ENCODE results near the gene NPHS1.
"Not testable (repeated sequence)": the region's sequence is repeated elsewhere in the genome, so short reads cannot be mapped to it uniquely, and the experiment has no call there.

NPHS1 gene, protein sequence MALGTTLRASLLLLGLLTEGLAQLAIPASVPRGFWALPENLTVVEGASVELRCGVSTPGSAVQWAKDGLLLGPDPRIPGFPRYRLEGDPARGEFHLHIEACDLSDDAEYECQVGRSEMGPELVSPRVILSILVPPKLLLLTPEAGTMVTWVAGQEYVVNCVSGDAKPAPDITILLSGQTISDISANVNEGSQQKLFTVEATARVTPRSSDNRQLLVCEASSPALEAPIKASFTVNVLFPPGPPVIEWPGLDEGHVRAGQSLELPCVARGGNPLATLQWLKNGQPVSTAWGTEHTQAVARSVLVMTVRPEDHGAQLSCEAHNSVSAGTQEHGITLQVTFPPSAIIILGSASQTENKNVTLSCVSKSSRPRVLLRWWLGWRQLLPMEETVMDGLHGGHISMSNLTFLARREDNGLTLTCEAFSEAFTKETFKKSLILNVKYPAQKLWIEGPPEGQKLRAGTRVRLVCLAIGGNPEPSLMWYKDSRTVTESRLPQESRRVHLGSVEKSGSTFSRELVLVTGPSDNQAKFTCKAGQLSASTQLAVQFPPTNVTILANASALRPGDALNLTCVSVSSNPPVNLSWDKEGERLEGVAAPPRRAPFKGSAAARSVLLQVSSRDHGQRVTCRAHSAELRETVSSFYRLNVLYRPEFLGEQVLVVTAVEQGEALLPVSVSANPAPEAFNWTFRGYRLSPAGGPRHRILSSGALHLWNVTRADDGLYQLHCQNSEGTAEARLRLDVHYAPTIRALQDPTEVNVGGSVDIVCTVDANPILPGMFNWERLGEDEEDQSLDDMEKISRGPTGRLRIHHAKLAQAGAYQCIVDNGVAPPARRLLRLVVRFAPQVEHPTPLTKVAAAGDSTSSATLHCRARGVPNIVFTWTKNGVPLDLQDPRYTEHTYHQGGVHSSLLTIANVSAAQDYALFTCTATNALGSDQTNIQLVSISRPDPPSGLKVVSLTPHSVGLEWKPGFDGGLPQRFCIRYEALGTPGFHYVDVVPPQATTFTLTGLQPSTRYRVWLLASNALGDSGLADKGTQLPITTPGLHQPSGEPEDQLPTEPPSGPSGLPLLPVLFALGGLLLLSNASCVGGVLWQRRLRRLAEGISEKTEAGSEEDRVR (N-terminal part only)

DNA sequence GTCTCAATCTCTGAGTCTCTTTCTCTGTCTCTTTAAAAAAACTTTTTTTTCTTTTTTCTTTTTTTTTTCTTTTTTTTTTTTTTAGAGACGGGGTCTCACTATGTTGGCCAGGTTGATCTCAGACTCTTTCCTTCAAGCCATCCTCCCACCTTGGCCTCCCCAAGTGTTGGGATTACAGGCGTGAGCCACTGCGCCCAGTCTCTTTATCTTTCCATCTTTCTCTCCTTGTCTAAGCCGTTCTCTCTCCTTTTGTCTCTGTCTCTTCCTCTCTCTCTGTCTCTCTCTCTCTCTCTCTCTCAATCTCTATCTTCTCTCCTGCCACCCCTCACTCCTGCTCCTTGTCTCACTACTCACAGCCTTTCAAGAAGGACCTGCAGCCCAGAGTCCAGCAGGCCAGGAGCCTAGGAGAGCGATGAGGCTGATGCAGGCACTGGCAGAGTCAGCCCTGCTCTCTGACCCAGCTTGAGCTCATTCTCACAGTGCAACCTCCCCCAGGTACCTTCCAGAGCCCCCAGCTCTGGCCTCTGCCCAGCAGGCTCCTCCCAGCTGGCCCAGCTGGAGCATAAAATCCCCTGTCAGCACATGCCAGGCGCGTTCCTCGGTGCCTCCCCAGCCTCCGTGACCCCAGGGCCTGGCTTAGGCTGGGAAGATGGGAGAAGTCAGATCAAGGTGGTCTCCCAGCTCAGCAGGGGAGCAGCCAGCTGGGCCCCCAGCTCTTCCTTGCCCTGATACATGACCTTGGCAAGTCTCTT lies at the start of gene NPHS1:
Gene NPHS1, minus strand, starts transcription at position 476 of the 752 bp plus-strand sequence. CDS start 667 bp downstream, outside the sequence.
- DNase-seq: no peak

DNA sequence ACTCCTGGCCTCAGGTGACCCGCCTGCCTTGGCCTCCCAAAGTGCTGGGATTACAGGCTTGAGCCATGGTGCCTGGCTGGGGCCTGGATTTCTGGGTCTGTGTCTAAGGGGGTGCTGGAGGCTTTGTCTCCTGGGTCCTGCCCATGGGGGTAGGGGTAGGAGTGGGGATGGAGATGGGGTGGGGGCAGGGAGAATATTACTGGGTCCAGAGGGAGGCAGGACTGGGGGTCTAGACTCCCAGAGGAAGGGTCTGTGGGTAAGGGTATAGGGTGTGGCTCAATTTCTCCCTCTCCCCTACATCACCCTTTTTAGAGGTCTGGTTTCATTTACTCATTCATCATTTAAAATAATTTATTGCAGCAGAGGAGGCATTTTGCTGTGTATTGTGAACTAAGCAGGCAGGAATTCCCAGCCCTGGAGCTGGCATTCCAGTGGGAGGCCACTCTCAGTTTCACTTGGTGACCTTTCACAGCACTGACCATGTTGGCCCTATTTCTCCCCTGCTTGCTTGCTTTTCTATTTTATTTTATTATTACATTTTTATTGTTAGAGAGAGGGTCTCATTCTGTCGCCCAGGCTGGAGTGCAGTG lies 48.8 kb upstream of the NPHS1 start:
- DNase-seq: no peak

DNA sequence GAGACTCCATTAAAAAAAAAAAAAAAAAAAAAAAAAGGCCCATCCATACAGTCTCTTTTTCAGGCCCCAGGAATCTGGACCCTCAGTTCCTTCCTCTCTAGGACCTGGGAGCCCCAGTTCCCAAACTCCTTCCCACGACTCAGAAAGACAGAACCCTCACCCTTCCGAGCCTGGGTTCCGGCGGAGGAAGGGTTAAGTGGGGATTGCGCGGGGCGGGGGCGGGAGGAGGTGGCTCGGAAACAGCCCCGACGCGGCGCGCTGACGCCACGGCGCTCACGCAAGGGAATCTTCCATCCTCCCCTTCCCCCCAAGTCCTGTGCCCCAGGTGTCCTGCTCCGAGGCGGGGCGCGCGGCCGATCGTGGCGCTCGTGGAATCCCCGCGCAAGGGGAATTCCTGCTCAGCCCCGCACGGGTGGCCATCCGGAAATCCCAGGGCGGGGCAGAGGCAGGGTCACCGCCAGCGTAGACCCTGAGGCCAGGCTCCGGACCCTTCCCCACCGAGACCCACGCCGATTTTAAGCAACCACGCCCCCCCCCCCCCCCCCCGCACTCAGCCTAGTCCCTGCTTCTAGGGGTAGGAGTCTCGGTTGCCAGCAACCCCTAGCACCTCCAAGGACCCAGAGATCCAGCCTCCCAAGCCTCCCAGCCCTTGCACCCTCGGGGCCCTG lies 47.4 kb upstream of the NPHS1 start:
- DNase-seq: peak in 10 of 14 donors; percentile 27 to 82 (median 52)

DNA sequence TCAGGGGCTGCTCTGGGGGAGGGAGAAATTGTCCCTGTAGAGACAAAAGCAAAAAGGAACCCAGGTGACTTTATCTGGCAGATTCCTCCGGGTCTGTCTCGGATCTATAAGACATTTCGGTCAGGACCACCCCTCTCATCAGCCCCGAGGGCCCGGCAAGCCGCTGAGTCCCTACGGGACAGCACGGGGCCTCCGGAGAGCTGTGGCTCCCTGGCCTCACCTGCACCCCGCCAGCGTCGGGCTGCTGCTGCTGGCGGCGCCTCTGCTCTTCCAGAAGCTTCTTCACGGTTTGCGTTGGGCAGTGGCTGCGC lies 46.1 kb upstream of the NPHS1 start:
- DNase-seq: no peak

DNA sequence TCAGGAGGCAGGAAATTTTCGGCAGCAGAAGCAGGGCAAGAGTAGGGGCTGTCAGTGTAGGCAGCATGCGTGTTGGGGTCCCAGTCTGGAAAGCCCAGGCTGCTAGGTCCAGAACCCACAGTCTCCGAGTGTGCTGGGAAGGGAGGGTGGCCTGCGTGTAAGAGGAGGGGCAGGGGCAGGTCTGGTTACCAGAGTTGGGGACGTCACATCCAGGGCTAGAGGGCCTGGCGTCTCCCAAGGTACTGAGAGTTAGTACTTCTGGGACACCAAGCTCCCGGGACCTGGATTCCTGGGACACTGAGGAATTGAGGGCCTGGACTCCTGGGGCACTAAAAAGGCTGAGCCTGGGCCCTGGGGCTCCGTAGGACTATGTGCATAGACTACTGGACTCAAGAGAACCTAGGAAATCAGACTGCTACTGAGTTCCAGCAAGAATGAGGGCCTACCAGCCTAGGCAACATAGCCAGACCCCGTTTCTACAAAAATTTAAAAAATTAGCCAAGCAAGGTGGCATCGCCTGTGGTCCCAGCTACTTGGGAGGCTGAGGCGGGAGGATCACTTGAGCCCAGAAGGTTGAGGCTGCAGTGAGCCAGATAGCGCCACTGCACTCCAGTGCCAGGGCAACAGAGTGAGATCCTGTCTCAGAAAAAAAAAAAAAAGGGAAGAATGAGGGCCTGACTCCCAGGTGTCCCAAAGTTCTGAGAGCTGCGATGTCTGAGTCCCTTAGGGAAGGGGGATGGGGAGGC lies 45.6 kb upstream of the NPHS1 start:
- DNase-seq: no peak

DNA sequence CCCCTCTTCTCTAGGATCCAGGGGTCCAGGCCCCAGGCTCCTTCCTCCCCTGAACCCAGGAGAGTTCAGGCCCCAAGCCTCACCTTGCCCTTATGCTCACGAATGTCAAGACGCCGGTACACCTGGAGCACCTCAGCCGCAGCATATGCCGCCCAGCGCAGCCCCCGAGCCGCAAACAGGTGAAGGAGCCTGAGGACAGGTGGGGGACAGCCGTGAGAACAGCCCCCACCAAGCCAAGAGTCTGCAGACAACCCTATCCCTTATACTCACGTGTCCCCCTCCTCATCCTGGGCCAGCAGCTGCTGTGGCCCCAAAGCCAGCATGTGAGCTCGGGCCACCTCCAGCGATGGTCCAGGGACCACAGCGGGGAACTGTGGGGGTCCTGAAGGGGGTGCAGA lies 44.3 kb upstream of the NPHS1 start:
- DNase-seq: no peak

DNA sequence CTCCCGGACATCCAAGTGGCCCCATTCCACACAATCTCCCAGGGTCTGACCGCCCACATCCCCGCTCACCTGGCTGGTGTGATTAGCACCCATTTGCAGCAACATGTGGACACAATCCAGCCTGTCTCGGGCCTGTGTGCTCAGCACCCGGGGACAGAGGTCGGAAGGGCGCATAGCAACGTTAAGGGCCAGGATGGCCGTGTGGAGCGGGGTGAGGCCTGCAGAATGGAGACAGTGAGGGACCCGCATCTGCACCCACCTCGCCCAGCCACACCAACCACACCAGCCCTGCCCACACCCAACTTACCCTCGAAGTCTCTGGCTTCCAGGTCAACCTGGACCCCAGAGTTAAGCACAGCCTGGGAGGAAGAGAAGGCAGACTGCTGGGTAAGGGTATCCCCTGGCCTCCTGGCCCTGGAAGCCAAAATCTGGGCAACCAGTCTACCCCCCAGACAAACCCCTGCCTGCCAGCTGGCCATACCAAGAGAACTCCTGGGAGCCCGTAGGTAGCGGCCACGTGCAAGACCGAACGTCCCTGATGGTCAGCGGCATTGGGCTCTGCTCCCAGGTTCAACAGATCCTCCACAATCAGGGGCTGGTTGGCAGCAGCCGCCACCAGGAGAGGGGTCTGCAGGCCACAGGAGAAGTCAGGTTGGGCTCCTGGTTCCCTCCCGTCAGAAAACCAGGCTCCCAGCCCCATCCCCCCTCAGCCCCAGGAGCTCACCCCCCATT lies 43.8 kb upstream of the NPHS1 start:
- DNase-seq: no peak

DNA sequence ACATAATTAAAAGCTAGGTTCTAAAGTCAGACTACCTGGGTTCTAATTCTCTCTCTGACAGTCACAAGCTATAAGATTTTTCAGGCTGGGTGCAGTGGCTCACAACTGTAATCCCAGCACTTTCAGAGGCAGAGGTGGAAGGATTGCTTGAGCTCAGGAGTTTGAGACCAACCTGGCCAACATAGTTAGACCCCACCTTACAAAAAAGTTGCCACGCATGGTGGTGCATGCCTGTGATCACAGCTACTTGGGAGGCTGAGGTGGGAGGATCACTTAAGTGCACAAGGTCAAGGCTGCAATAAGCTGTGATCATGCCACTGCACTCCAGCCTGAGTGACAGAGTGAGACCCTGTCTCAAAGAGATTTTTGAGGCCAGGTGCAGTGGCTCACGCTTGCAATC lies 42.0 kb upstream of the NPHS1 start:
- DNase-seq: no peak

DNA sequence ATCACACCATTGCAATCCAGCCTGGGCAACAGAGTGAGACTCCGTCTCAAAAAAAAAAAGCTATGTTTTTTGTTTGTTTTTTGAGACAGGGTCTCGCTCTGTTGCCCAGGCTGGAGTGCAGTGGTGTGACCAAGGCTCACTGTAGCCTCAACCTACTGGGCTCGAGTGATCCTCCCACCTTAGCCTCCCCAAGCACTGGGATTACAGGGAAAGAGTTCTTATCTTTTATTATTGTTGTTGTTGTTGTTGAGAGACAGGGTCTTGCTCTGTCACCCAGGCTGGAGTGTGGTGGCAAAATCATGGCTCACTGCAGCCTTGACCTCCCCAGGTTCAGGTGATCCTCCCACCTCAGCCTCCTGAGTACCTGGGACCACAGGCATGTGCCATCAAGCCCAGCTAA lies 39.5 kb upstream of the NPHS1 start:
- not testable (repeated sequence) for DNase-seq

DNA sequence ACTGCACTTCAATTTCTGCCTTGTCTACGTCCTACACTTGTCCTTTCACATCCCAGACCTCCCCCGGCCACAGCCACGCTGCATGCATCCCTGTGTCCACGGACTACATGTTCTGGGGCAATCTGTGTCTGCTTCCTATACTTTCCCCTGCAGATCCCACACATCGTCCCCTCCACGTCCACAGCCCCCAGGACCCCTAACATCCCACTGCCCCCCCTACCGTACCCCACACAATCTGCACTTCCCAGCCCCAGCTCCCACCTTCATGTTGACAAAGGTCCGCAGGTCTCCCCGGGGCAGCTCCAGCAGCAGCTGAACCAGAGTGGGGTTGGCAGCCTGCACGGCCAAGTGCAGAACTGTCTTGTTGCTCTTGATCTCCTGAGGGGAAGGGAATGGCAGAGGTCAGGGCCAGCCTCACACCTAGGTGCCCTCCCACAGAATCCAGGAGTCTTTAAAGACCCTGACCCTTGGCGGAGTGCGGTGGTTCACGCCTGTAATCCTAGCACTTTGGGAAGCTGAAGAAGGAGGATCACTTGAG lies 37.9 kb upstream of the NPHS1 start:
- DNase-seq: no peak

DNA sequence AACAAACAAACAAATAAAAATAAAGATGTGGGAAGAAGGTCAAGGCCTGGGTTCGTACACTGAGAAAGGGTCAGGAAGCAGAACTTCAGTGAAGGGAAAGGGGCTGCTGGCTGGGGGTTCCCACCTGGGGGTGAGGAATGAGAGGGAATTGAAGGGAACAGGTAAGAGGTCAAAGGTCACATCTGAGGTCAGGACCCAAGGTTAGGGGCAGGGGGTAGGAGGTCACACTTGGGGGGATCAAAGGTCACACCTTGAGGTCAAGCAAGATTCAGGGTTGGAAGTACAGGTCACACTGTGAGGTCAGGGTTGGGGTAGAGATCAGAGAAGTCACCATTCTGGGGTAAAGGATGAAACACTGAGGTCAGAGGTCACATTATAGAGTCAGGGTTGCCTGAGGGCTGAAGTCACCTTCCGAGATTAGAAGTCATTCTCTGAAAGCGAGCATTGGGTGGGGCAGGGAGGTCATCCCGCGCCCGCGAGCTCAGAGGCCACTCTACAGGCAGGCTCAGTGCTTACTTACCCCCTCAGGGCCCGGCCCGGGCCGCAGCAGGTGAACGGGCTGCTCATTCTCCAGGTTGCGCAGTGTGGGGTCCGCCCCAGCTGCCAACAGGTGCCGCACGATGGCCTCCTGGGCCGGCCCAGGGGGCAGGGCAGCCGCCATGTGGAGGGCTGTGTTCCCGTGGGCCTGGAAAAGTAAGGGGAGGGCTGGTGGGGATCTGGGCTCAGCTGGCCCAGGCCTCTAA lies 37.2 kb upstream of the NPHS1 start:
- DNase-seq: no peak

DNA sequence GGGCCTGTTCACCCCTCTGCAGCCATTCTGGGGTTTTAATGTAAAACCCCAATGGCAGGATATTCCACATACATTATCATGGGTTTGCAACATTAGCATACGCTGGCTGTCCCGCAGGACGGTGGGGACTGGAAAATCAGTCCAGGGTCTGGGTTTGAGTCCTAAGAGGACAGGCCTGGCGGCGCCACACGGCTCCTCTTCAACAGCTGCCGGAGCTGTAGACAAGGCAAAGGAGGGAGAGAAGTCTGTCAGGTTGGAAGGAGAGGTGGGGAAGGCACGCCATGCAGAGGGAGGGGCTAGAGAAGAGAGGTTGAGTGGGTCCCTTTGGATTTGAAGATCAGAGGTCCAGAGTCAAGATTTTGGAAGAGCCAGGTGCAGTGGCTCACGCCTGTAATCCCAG lies 36.1 kb upstream of the NPHS1 start:
- DNase-seq: no peak

DNA sequence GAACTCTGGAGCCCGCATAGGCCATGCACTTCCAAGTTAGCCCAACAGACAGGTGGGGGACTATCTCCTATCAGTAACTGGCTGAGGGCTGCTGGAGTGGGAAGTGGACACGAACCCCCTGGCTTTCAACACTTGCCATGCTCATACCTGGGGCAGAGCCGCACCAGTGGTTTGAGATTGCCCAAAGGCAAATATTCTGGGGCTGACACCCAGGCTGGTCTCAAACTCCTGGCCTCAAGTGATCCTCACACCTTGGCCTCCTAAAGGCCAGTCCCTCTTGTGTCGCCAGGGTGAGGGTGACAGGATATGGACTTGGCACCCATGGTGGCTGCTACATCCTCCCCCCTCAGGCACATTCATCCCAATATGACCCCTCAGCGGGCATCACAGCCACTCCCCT lies 34.9 kb upstream of the NPHS1 start:
- no peak for DNase-seq

DNA sequence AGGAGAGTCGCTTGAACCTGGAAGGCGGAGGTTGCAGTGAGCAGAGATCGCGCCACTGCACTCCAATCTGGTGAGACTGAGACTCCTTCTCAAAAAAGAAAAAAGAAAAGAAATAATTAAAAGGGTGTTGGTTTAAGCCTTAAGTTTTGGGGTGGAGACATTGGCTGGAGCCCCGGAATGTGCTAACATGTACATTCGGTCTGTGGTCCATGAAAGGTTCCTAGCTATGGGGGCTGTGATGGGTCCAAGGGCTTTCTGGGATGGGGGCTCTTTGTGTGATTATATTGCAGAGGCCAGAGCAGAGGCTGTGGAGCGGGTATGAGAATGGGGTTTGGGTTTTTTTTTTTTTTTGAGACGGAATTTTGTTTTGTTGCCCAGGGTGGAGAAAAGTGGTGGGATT lies 33.6 kb upstream of the NPHS1 start:
- DNase-seq: no peak

DNA sequence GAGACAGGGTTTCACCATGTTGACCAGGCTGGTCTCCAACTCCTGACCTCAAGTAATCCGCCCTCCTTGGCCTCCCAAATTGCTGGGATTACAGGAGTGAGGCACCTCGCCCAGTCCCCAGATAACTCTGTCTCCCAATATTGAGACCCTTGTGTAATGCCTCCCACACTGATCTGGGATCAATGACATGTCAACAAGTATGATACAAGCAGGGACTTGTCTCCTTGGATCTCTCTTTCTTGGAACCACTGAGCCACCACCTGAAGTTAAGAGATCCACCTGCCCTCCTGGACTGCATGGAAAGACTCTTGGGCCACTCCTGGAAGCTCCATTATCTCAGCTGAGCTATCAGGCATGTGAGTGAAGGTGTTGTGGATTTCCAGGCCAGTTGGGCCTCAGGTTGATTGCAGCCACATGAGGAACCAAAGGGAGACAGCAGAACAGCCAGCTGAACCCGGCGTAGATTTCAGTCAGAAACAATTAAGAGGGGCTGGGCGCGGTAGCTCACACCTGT lies 33.0 kb upstream of the NPHS1 start:
- DNase-seq: no peak

DNA sequence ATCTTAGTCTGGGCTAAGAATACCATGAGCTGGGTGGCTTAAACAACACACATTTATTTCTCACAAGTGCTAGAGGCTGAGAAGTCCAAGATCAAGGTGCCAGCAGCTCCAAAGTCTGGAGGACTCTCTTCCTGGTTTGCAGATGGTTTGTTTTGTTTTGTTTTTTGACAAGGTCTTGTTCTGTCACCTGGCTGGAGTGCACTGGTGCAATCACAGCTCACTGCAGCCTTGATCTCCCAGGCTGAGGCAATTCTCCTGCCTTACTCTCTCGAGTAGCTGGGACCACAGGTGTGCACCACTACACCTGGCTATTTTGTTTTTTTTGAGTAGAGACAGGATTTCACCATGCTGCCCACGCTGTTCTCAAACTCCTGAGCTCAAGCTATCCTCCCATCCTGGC lies 31.6 kb upstream of the NPHS1 start:
- no peak for DNase-seq

DNA sequence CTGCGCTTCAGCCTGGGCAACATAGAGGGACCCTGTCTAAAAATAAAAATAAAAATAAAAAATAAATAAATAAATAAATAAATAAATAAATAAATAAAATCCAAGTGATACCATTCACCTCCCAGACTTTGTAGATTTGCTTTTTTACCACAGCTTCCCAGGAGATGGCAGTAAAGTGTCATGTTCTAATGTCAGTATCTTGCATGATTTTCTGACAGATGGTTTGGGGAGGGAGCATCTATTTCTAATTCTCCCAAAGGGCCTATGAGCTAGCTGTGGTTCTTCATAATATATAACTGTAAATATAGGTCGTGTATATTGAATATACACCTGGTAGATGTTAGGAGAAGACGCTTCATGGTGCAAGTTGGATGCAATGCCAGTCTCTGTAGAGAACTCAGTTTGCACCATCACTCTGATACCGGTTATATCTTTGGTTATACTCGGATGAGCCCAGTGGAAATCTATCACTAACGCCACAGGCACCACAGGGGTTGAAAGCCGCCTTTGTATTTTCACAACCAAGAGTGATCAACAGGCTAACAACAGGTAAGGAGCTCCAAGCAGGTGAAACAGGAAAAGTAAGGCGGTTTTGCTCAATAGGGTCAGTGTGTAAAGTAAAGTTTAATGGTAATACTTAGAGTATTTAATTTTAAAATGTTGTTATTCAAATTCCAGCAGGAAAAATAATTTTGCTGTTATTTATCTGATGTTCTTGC lies 30.0 kb upstream of the NPHS1 start:
- peak in 5 of 14 donors; percentile 3 to 93 (median 10) for DNase-seq

DNA sequence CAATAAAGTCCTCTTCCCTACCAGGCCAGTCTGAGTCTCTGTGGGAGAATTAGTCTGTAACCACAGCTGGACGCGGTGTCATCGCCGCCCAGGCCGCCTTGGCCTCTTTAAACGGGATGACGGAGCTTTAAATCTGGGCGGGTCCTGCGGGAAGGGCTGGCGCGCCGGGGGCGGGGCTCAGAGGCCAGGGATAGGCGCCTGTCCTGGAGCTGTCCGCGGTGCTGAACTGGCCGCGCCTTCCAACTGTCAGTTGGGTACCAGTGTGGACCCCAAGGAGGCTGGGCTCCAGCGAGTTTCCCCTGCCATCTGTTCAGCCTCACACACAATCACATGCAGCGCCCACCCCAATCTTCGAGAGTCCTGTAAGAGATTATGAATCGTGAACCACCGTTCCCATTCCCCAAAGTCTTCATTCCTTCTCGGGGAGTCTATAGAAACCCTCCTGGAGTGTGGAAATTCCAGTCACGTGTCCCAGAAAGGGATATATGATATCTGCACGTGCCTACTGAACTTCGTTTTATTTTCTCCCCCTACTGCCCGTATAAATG lies 27.5 kb upstream of the NPHS1 start:
- peak in 12 of 14 donors; percentile 27 to 79 (median 53) for DNase-seq

All from C1 segment of cervical spinal cord (tissue), 14 donors.